SJCRH30 (cell line): ENCODE results near the gene CHRM2. TPM values are rescaled to one million over a fixed set of nuclear protein-coding genes. Genes with fewer than 3 reads are reported as not detected.

Source experiments
- DNase-seq, 2 experiments: peaks; one replicate each; pipeline ENCODE4 v3.0.0-alpha.2; 2015 to 2020
- H3K27ac ChIP-seq: fragments of 250-450 bp; sonication (Bioruptor Pico); 2 replicates; pipeline ENCODE4 v1.5.1; 2020; ENCODE audit warnings: mild to moderate bottlenecking, moderate library complexity
- H3K27me3 ChIP-seq: fragments of 250-450 bp; sonication (Bioruptor Pico); 2 replicates; pipeline ENCODE4 v1.5.1; 2020; ENCODE audit warnings: mild to moderate bottlenecking, moderate library complexity
- H3K36me3 ChIP-seq: fragments of 250-450 bp; sonication (Bioruptor Pico); 2 replicates; pipeline ENCODE4 v1.5.1; 2020; ENCODE audit warnings: mild to moderate bottlenecking, moderate library complexity
- H3K4me1 ChIP-seq: fragments of 250-450 bp; sonication (Bioruptor Pico); 2 replicates; pipeline ENCODE4 v1.5.1; 2020; ENCODE audit warnings: mild to moderate bottlenecking, moderate library complexity
- H3K4me3 ChIP-seq: fragments of 250-450 bp; sonication (Bioruptor Pico); 2 replicates; pipeline ENCODE4 v1.5.1; 2020; ENCODE audit warnings: mild to moderate bottlenecking, moderate library complexity
- H3K9me3 ChIP-seq: fragments of 250-450 bp; sonication (Bioruptor Pico); replicated peaks from 2 replicates; pipeline ENCODE4 v1.5.1; 2020; ENCODE audit warnings: mild to moderate bottlenecking, moderate library complexity
- total RNA-seq: library from RNA; depleted of rRNA; stranded (reverse); fragments of >200 nt; shearing (Covaris generic); gene quantifications from 2 replicates; pipeline ENCODE4 v1.2.3, GENCODE V29; 2014

CHRM2 gene
- total RNA-seq, 1 experiment from 2014 or later: not detected

DNA sequence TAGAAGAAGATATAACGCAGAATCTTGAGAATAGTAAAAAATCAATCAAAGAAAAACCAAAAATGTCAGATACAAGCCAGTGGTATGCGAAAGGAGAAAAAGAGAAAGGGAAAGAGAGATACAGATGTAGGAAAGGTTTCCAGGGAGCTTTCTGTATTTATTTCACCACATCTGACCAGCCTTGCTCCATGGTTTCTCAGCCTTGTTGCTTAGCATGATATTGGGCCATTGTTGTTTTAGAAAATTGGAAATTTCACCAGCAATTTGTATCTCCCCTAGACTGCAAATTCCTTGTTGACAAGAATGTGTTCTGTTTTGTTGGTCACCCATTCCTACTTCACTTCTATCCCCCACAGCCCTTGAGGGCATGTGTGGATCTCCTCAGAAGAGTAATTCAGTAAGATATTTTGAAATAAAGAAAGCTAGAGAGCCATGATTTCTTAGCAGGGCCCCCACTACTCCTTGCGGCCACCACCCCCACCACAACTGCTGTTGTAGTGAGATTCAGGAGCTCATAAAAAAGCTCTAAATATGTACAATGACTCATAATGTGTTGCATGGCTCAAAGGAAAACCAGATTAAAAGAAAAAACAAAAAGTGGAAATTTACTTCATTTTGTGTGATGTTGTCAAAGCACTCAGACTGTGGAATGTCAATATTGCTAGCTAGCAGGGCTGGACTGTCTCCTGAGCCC lies 138.7 kb downstream of the CHRM2 start:
- no peak overlapping the region for H3K27ac ChIP-seq
- H3K36me3 ChIP-seq: no peaks in the 10 kb centered on the region
- H3K4me3 ChIP-seq: no peak overlapping the region
- 0 out of 2 replicates have a peak, but pooled peaks cover 3% of the 10 kb centered on the region for H3K27me3 ChIP-seq
- DNase-seq: no peak
- no peaks in the 10 kb centered on the region for H3K4me1 ChIP-seq
- H3K9me3 ChIP-seq: no peaks in the 10 kb centered on the region

DNA sequence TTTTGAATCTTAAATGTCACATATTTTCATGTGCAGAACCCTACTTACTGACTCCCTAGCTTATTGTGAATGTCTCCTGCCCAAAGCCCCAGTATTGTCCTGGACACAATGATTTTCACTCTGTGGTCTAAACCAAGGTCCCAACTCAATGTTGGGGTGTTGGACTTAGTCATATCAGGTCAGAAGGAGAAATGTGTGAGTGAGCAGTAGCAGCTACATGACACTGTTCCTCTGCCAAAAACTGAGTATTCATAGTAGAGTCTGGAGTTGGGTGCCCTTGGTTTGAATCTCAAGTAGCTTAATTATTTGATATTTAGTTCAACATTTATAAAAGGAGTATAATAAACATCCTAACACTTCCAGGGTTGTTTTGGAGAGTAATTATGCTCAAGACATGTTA lies 141.0 kb downstream of the CHRM2 start:
- Histone ChIP-seq H3K27ac (no peak overlapping the region), H3K4me3 (no peak overlapping the region), H3K27me3 (0 out of 2 replicates have a peak, but pooled peaks cover 3% of the 10 kb centered on the region), H3K9me3 (no peaks in the 10 kb centered on the region), H3K4me1 (no peaks in the 10 kb centered on the region), H3K36me3 (no peaks in the 10 kb centered on the region)
- DNase-seq: no peak

DNA sequence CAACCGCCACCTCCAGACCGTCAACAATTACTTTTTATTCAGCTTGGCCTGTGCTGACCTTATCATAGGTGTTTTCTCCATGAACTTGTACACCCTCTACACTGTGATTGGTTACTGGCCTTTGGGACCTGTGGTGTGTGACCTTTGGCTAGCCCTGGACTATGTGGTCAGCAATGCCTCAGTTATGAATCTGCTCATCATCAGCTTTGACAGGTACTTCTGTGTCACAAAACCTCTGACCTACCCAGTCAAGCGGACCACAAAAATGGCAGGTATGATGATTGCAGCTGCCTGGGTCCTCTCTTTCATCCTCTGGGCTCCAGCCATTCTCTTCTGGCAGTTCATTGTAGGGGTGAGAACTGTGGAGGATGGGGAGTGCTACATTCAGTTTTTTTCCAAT lies 146.6 kb downstream of the CHRM2 start:
- no peaks in the 10 kb centered on the region for H3K4me1 ChIP-seq
- H3K36me3 ChIP-seq: no peaks in the 10 kb centered on the region
- H3K27me3 ChIP-seq: no peaks in the 10 kb centered on the region; the same call in 1 of the 2 replicates
- H3K9me3 ChIP-seq: no peaks in the 10 kb centered on the region; the same call in 1 of the 2 replicates
- H3K27ac ChIP-seq: no peak overlapping the region
- no peak overlapping the region for H3K4me3 ChIP-seq
- DNase-seq: no peak

DNA sequence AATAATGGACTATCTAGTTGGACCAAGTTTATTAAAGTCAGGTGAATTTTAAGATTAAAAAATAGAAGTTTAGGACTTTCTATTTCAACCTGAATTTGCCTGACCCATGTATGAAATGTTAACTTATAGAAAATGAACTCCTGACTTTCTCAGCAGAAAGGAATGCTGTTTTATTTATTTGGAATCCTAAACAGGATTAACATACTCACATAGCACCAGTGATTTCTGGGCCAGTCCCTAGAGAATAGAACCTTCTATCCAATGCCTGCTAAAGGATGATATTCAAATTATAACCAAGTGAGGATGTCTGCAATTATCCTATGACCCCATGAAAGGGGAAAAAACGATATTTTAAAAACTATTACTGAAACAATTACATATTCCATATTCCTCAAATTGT lies 148.8 kb downstream of the CHRM2 start:
- Histone ChIP-seq H3K27ac (no peak overlapping the region), H3K4me3 (no peak overlapping the region), H3K36me3 (no peaks in the 10 kb centered on the region), H3K4me1 (no peaks in the 10 kb centered on the region), H3K27me3 (no peaks in the 10 kb centered on the region; the same call in 1 of the 2 replicates), H3K9me3 (no peaks in the 10 kb centered on the region; the same call in 1 of the 2 replicates)
- no peak for DNase-seq

DNA sequence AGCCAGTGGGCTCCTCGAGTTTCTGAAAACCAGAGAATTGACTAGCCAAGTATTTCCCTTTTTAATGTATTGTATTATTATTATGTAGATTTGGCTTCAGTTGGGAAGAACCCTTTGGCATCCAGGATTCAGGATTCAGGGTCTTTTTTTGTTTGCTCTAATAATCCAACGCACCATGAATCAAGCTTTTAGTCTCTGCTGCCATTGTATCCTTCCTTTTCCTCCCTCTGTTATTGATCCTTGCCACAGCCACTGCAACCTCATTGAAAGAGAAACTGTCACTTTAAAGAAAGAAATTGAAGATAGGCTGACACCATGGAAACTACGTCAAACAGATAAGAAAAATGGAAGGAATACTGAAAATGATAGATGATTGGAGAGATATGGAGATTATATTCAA lies 150.0 kb downstream of the CHRM2 start:
- Histone ChIP-seq H3K36me3 (no peaks in the 10 kb centered on the region), H3K27ac (no peak overlapping the region), H3K27me3 (no peaks in the 10 kb centered on the region; the same call in 1 of the 2 replicates), H3K9me3 (no peaks in the 10 kb centered on the region; the same call in 1 of the 2 replicates), H3K4me3 (no peak overlapping the region), H3K4me1 (no peaks in the 10 kb centered on the region)
- DNase-seq: no peak

DNA sequence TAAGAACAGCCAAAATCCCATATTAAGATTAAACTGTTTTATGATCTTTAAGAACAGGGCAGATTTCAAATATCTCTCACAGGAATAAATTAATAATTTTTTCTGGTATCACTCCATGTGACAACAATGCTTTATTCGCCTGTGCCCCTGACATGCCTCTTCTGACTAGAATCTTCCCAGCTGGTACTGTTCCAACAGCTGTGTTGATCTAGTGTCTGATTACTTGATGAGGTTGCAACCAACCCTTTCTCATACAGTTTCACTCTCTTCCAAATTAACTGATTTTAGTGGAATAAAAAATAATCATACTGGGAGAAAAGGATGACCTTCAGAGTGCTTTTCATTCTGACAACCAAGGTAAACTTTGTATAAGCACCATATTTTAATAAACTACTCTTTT lies 151.9 kb downstream of the CHRM2 start:
- H3K9me3 ChIP-seq: no peaks in the 10 kb centered on the region; the same call in 1 of the 2 replicates
- peak; percentile 14 to 37 for DNase-seq
- H3K27ac ChIP-seq: no peak overlapping the region
- no peaks in the 10 kb centered on the region for H3K36me3 ChIP-seq
- H3K4me3 ChIP-seq: no peak overlapping the region
- H3K4me1 ChIP-seq: no peaks in the 10 kb centered on the region
- H3K27me3 ChIP-seq: no peaks in the 10 kb centered on the region; the same call in 1 of the 2 replicates

DNA sequence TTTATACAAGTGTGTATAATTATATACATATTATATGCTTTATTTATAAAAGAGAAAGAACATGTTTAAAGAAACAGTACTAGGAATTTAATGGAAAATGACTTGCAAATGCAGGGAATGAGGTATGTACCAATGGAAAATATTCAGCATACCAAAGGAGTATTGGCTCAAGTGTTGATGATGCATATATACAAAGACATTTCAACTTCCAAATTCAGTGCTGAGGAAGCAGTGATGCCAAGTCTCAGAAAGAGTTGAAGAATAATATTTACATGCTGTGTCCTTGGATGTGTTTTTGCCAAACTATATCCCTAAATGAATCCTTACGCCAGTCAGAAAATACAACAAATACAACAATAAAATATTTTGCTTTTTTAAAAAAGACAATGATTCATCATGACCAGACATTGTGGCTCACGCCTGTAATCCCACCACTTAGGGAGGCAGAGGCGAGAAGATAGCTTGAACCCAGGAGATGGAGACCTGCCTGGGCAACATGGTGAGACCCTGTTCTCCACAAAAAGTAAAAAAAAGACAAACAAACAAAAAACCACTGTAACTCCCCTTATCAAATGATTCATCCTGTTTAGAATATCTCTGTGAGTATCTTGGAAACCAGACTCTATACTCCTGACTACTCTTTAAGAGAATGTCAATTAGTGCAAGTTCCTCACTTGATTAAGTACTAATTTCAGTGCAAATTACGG lies 157.2 kb downstream of the CHRM2 start:
- Histone ChIP-seq H3K27me3 (no peaks in the 10 kb centered on the region), H3K4me1 (no peaks in the 10 kb centered on the region), H3K36me3 (no peaks in the 10 kb centered on the region), H3K27ac (no peak overlapping the region), H3K9me3 (no peaks in the 10 kb centered on the region), H3K4me3 (no peak overlapping the region)
- DNase-seq: no peak

DNA sequence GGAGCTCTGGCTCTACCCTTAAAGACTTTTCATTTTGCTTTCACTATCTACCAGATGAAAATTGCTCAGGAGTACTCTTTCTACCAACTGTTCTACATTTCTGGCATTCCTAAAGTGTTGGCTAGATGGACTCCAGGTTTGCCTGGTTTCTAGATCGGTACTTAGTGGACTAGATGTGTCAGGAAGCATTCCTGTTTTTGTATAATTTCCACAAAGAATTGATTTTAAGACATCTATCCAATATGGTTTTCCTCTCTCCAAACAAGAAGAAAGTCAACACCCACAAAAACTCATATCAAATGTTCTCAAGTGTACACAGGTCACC lies 157.7 kb downstream of the CHRM2 start:
- Histone ChIP-seq H3K27ac (no peak overlapping the region), H3K36me3 (no peaks in the 10 kb centered on the region), H3K27me3 (no peaks in the 10 kb centered on the region), H3K9me3 (no peaks in the 10 kb centered on the region), H3K4me1 (no peaks in the 10 kb centered on the region), H3K4me3 (no peak overlapping the region)
- DNase-seq: no peak

DNA sequence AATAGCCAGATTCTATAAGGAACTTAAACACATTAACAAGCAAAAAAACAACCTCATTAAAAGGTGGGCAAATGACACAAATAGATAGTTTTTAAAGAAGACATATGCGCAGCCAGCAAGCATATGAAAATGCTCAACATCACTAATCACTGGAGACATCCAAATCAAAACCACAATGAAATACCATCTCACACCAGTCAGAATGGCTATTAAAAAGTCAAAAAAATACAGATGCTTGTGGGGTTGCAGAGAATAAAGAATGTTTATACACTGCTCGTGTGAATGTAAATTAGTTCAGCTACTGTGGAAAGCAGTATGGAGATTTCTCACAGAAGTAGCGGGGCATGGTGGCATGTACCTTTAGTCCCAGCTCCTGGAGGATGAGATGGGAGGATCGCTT lies 164.0 kb downstream of the CHRM2 start:
- Histone ChIP-seq H3K27ac (no peak overlapping the region), H3K9me3 (no peaks in the 10 kb centered on the region), H3K27me3 (0 out of 2 replicates have a peak, but pooled peaks cover 5% of the 10 kb centered on the region), H3K4me3 (no peak overlapping the region), H3K36me3 (no peaks in the 10 kb centered on the region; the same call in 1 of the 2 replicates), H3K4me1 (no peaks in the 10 kb centered on the region)
- no peak for DNase-seq

DNA sequence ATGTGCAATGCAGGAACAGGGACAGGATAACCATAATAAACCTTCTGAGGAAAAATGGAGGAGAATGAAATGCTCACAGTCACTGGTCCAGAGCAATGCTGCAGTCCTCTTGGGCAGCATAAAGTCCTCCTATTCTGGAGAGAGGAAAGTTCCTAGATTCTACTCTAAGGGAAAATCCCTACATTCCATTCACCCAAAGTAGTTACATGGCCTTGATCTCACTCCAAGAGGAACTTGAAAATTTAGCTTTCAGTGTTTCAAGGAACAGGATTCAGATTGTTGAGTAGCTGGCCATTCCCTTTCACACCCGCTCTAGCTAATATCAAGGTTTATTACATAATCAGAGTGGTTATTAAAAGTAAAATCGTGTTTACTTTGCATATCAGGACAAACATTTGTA lies 168.3 kb downstream of the CHRM2 start:
- Histone ChIP-seq H3K36me3 (no peaks in the 10 kb centered on the region; the same call in 1 of the 2 replicates), H3K27me3 (0 out of 2 replicates have a peak, but pooled peaks cover 5% of the 10 kb centered on the region)

DNA sequence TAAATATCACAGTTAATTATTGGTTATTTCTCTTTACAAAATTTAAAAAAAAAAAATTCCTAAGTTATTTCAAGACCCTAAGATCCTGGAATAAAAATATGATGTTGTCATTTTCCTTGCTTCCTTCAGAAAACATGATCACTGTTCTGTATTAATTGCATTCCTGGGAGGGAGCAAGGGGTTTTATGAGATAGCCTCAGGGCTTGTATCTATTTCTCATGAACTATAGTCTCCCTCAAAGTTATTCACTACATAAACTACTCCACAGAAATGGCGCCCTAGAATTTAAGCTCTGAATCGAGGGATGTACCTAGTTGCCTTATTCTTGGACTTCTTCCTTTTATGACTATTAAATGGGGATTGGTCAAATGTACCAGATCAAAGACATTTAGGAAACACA lies 170.3 kb downstream of the CHRM2 start:
- Histone ChIP-seq H3K4me3 (no peak overlapping the region), H3K27me3 (0 out of 2 replicates have a peak, but pooled peaks cover 5% of the 10 kb centered on the region), H3K27ac (no peak overlapping the region), H3K9me3 (no peaks in the 10 kb centered on the region), H3K4me1 (no peaks in the 10 kb centered on the region), H3K36me3 (no peaks in the 10 kb centered on the region; the same call in 1 of the 2 replicates)
- no peak for DNase-seq

More for the DNA sequence above, 168.3 kb downstream of the CHRM2 start:
- no peak overlapping the region for H3K4me3 ChIP-seq
- no peaks in the 10 kb centered on the region for H3K9me3 ChIP-seq
- H3K4me1 ChIP-seq: no peaks in the 10 kb centered on the region
- H3K27ac ChIP-seq: no peak overlapping the region
- no peak for DNase-seq

DNA sequence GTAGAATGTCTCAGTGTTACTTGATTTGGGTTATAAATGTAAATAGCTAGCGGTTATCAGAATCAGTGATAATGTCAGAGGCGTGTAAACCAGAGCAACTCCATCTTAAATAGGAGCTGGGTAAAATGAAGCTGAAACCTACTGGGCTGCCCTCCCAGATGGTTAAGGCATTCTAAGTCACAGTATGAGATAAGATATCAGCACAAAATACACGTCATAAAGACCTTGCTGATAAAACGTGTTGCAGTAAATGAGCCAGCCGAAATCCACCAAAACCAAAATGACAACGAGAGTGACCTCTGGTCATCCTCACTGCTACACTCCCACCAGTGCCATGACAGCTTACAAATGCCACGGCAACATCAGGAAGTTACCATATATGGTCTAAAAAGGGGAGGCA lies 172.3 kb downstream of the CHRM2 start:
- no peak overlapping the region for H3K4me3 ChIP-seq
- H3K36me3 ChIP-seq: no peaks in the 10 kb centered on the region
- H3K27ac ChIP-seq: no peak overlapping the region
- no peaks in the 10 kb centered on the region for H3K4me1 ChIP-seq
- H3K27me3 ChIP-seq: 0 out of 2 replicates have a peak, but pooled peaks cover 5% of the 10 kb centered on the region
- no peaks in the 10 kb centered on the region for H3K9me3 ChIP-seq
- DNase-seq: no peak

DNA sequence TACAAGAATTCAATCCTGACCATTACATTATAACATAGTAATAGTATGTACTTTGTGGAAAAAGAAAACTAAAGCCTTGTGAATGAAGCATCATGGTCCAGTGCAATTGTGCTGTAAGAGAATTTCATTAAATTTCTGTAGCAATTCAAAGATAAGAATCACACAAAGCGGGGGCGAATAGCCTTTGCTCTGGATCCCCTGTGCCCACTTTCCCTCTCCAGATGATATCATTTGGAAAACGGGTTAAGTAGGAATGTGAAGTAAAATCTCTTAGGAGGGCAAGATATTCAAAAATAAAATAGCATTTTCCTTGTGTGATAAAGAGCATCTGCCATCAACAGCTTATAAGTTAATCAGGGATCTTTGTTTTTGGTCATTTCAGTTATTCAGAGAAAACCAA lies 177.1 kb downstream of the CHRM2 start:
- Histone ChIP-seq H3K27me3 (no peaks in the 10 kb centered on the region), H3K36me3 (no peaks in the 10 kb centered on the region), H3K4me1 (no peaks in the 10 kb centered on the region), H3K9me3 (no peaks in the 10 kb centered on the region), H3K4me3 (no peak overlapping the region), H3K27ac (no peak overlapping the region)
- DNase-seq: no peak

DNA sequence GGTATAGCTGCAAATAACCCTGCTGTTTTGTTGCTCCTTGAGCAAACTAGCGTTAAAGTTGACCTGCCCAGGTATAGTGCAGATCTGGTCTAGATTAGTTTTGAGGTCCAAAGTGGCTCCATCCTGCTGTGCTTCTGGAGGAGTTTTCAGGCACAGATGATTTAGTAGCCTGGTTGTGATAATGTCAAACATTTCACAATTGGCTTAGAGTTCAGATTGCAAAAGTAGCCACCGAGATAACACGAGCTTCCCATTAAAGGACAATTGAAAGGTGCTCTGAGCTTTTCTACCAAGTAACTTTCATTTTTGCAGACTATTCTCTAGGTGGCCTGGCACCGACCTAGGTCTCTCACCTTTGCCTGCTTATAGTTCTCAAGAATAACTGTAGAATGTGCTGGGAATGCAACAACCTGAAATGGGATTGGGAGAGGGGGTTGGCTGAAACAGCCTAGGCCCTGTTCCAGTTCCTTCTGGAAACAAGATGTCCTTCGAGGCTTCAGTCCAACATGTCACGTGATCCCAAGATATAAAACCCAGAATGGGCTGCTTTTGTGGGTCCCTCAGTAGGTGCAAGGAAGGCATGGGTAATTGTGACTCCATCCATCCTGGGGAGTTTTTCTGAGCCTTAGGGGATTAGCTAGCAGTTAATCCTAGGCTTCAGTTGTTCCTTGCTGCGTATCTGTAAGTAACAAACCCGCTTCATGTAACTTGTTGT lies 201.0 kb downstream of the CHRM2 start:
- no peaks in the 10 kb centered on the region for H3K36me3 ChIP-seq
- H3K27ac ChIP-seq: no peak overlapping the region
- H3K4me3 ChIP-seq: no peak overlapping the region
- no peaks in the 10 kb centered on the region for H3K9me3 ChIP-seq
- H3K27me3 ChIP-seq: no peaks in the 10 kb centered on the region
- no peak for DNase-seq
- no peaks in the 10 kb centered on the region for H3K4me1 ChIP-seq
